ENCODE results near the gene RSPH6A. TPM values are rescaled to one million over a fixed set of nuclear protein-coding genes. Genes with fewer than 3 reads are reported as not detected.

The RSPH6A gene
- polyA plus RNA-seq, 1 of the 3 experiments (the other 2 are of a cell fraction), result 0.02 TPM

DNA sequence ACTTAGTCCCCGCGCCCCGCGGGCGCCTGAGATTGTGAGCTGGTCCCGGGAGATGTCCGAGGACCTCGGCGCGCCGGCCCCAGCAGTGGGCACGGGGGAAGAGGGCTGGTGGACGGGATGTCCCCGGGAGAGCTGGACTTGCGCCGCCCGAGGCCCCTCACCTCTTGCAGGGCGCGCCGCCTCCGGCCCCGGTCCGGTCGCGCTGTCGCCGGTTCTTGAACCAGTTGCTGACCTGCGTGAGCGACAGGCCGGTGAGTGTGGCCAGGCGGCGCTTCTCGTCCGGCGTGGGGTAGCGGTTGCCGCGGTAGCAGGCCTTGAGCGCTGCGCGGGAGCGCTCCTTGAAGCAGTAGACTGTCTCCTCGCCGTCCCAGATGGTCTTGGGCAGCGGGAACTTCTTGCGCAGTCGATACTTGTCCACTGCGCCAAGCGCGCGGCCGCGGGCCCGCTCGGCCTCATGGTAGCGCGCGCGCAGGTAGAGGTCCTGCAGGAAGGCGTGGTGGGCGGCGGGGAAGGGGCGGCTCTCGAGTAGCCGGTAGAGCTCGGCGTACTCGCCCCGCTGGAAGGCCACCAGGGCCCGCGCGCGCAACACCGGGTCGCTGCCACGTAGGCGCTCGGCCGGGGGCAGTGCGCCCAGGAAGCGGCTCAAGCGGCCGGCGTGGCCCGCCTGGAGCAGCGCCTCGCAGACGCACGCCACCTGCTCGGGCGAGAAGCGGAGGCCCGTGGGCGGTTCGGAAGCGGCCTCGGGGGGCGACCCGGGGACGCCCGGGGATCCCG is 47.0 kb downstream of the RSPH6A start:
- no peaks in the 10 kb centered on the region for H3K27me3 ChIP-seq (ENCODE audit: insufficient read depth)
- peaks cover 1 to 19% of the 10 kb centered on the region in 2 experiments for H3K36me3 ChIP-seq (replicated peaks in 1 of 2; ENCODE audit: control insufficient read depth in 1 of 2, insufficient read depth in 2 of 2, low read length in 1 of 2)
- peak overlapping the region; percentile 99 for H3K4me2 ChIP-seq
- H3F3A ChIP-seq (replicated peaks; ENCODE audit: insufficient read depth), result peaks cover 33% of the 10 kb centered on the region
- peak overlapping the region; percentile 78 for H3K9ac ChIP-seq
- 2% methylated on average over 18 of the region's 102 CpGs for WGBS (ENCODE audit: low lambda C conversion rate)
- peak overlapping the region; percentile 64 to 70 for H3K4me3 ChIP-seq (ENCODE audit: low read depth in 2 of 2, low read length in 1 of 2)
- H3K79me2 ChIP-seq (ENCODE audit: insufficient read depth), result no peaks in the 10 kb centered on the region
- DNase-seq, result peak; percentile 67
- POLR2A ChIA-PET, result interaction anchor here (1.2 to 3.6 kb wide), 4 partner anchors 14 to 51 kb away, joined by 3 to 11 read pairs (median 4); partner anchors contain the start of genes DMPK, DMWD and FBXO46
- H3K9me2 ChIP-seq, result no peaks in the 10 kb centered on the region
- H3K4me1 ChIP-seq (ENCODE audit: control insufficient read depth in 1 of 2, insufficient read depth in 2 of 2, low read depth in 1 of 2, low read length in 1 of 2), result peaks cover 8 to 29% of the 10 kb centered on the region in 2 experiments; a peak in 3 of 4 replicates
- H3K27ac ChIP-seq (ENCODE audit: low read depth in 2 of 2, low read length in 1 of 2), result peak overlapping the region; percentile 84 to 95
- H3K9me3 ChIP-seq, result no peaks in the 10 kb centered on the region
- CTCF ChIA-PET, result interaction anchor here (0.9 to 5.9 kb wide), 16 partner anchors 10 to 192 kb away, joined by 3 to 100 read pairs (median 7); partner anchors contain the start of genes DMWD and QPCTL
- peaks cover 11% of the 10 kb centered on the region; the same call in 1 of the 2 replicates for H4K20me1 ChIP-seq (ENCODE audit: insufficient read depth)
- no peak overlapping the region for H2AFZ ChIP-seq (ENCODE audit: low read depth)
- no peak for TF ChIP-seq CHD2 (IDR thresholded peaks at IDR 0.05; ENCODE audit: low read length, partially characterized antibody)
- TF ChIP-seq, protein P1, sequence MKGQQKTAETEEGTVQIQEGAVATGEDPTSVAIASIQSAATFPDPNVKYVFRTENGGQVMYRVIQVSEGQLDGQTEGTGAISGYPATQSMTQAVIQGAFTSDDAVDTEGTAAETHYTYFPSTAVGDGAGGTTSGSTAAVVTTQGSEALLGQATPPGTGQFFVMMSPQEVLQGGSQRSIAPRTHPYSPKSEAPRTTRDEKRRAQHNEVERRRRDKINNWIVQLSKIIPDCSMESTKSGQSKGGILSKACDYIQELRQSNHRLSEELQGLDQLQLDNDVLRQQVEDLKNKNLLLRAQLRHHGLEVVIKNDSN (IDR thresholded peaks at IDR 0.05; ENCODE audit: borderline replicate concordance, low read depth), result no peak
- TF ChIP-seq, protein P2, sequence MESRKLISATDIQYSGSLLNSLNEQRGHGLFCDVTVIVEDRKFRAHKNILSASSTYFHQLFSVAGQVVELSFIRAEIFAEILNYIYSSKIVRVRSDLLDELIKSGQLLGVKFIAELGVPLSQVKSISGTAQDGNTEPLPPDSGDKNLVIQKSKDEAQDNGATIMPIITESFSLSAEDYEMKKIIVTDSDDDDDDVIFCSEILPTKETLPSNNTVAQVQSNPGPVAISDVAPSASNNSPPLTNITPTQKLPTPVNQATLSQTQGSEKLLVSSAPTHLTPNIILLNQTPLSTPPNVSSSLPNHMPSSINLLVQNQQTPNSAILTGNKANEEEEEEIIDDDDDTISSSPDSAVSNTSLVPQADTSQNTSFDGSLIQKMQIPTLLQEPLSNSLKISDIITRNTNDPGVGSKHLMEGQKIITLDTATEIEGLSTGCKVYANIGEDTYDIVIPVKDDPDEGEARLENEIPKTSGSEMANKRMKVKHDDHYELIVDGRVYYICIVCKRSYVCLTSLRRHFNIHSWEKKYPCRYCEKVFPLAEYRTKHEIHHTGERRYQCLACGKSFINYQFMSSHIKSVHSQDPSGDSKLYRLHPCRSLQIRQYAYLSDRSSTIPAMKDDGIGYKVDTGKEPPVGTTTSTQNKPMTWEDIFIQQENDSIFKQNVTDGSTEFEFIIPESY (IDR thresholded peaks at IDR 0.05; ENCODE audit: borderline replicate concordance, low read depth), result no peak
- no peak for TF ChIP-seq TEAD4 (IDR thresholded peaks at IDR 0.05; ENCODE audit: borderline replicate concordance, insufficient read depth)
- TF ChIP-seq RXRA (IDR thresholded peaks at IDR 0.05; ENCODE audit: borderline replicate concordance, low read depth), result no peak
- TF ChIP-seq FOSL2 (IDR thresholded peaks at IDR 0.05; ENCODE audit: borderline replicate concordance, low read depth), result no peak
- TF ChIP-seq, protein P3, sequence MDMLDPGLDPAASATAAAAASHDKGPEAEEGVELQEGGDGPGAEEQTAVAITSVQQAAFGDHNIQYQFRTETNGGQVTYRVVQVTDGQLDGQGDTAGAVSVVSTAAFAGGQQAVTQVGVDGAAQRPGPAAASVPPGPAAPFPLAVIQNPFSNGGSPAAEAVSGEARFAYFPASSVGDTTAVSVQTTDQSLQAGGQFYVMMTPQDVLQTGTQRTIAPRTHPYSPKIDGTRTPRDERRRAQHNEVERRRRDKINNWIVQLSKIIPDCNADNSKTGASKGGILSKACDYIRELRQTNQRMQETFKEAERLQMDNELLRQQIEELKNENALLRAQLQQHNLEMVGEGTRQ (IDR thresholded peaks at IDR 0.05; ENCODE audit: borderline replicate concordance, low read depth, low read length), result no peak
- TF ChIP-seq, protein P4, sequence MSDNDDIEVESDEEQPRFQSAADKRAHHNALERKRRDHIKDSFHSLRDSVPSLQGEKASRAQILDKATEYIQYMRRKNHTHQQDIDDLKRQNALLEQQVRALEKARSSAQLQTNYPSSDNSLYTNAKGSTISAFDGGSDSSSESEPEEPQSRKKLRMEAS (IDR thresholded peaks at IDR 0.05; ENCODE audit: low read depth), result peak; percentile 45; the same call in 1 of the 2 replicates
- 0 out of 2 replicates have a peak, but pooled peaks have one; percentile 42 for TF ChIP-seq SIN3A (IDR thresholded peaks at IDR 0.05; ENCODE audit: borderline replicate concordance, low read depth, low read length)
- peak; percentile 15; the same call in 1 of the 2 replicates for TF ChIP-seq TAF1 (IDR thresholded peaks at IDR 0.05; ENCODE audit: borderline replicate concordance, low read depth, low read length)
- no peak for TF ChIP-seq MEF2A (IDR thresholded peaks at IDR 0.05; ENCODE audit: borderline replicate concordance, low read depth)
- no peak for TF ChIP-seq TCF12 (IDR thresholded peaks at IDR 0.05)
- TF ChIP-seq YY1 (IDR thresholded peaks at IDR 0.05; ENCODE audit: low read depth), result no peak
- no peak for TF ChIP-seq NFIC (IDR thresholded peaks at IDR 0.05; ENCODE audit: borderline replicate concordance)
- TF ChIP-seq POLR2AphosphoS5 (IDR thresholded peaks at IDR 0.05; ENCODE audit: low read depth, low read length), result no peak; the same call in 1 of the 2 replicates
- TF ChIP-seq GATA2 (CRISPR knock-in tag; IDR thresholded peaks at IDR 0.05), result no peak
- TF ChIP-seq, protein P5, sequence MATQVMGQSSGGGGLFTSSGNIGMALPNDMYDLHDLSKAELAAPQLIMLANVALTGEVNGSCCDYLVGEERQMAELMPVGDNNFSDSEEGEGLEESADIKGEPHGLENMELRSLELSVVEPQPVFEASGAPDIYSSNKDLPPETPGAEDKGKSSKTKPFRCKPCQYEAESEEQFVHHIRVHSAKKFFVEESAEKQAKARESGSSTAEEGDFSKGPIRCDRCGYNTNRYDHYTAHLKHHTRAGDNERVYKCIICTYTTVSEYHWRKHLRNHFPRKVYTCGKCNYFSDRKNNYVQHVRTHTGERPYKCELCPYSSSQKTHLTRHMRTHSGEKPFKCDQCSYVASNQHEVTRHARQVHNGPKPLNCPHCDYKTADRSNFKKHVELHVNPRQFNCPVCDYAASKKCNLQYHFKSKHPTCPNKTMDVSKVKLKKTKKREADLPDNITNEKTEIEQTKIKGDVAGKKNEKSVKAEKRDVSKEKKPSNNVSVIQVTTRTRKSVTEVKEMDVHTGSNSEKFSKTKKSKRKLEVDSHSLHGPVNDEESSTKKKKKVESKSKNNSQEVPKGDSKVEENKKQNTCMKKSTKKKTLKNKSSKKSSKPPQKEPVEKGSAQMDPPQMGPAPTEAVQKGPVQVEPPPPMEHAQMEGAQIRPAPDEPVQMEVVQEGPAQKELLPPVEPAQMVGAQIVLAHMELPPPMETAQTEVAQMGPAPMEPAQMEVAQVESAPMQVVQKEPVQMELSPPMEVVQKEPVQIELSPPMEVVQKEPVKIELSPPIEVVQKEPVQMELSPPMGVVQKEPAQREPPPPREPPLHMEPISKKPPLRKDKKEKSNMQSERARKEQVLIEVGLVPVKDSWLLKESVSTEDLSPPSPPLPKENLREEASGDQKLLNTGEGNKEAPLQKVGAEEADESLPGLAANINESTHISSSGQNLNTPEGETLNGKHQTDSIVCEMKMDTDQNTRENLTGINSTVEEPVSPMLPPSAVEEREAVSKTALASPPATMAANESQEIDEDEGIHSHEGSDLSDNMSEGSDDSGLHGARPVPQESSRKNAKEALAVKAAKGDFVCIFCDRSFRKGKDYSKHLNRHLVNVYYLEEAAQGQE (IDR thresholded peaks at IDR 0.05; ENCODE audit: low read depth, low read length), result no peak
- TF ChIP-seq RCOR1 (IDR thresholded peaks at IDR 0.05; ENCODE audit: low read length), result no peak
- TF ChIP-seq NRF1 (IDR thresholded peaks at IDR 0.05; ENCODE audit: low read depth, low read length), result peak; percentile 28; the same call in 1 of the 2 replicates
- no peak for TF ChIP-seq GABPA (IDR thresholded peaks at IDR 0.05; ENCODE audit: low read depth)
- TF ChIP-seq IRF3 (IDR thresholded peaks at IDR 0.05; ENCODE audit: low read depth, low read length), result no peak
- no peak for TF ChIP-seq RFX5 (IDR thresholded peaks at IDR 0.05; ENCODE audit: low read length)
- no peak for TF ChIP-seq JUND (IDR thresholded peaks at IDR 0.05)
